Vagina (tissue), 2 donors: ENCODE measurements around the gene CFAP46. TPM values are rescaled to one million over a fixed set of nuclear protein-coding genes. Genes with fewer than 3 reads are reported as not detected.

Experiments
- DNase-seq, 2 donors: peaks; one replicate each; pipeline ENCODE4 v3.0.0-alpha.2; 2017; ENCODE audit errors: extremely low spot score in 2 of 2
- H3K27ac ChIP-seq: fragments of 200-600 bp; sonication (generic); one replicate; pipeline ENCODE4 v1.5.1; 2019
- H3K27me3 ChIP-seq: fragments of 200-600 bp; sonication (generic); one replicate; pipeline ENCODE4 v1.5.1; 2019
- H3K36me3 ChIP-seq, 2 donors: fragments of 200-600 bp; sonication (generic); one replicate each; pipeline ENCODE4 v1.5.1; 2017 to 2019
- H3K4me1 ChIP-seq: fragments of 200-600 bp; sonication (generic); one replicate; pipeline ENCODE4 v1.5.1; 2019
- H3K4me3 ChIP-seq, 2 donors: fragments of 200-600 bp; sonication (generic); 1 replicate in 1 of 2; 2 replicates in 1 of 2; pipeline ENCODE4 v1.5.1; 2016 to 2019
- H3K9me3 ChIP-seq: fragments of 200-600 bp; sonication (generic); one replicate; pipeline ENCODE4 v1.5.1; 2019
- POLR2A ChIP-seq, 2 donors: fragments of 450-650 bp; IDR thresholded peaks; one replicate each; pipeline ENCODE4 v1.6.1; 2017; ENCODE audit warnings: antibody characterized with exemption in 2 of 2, mild to moderate bottlenecking in 2 of 2, moderate library complexity in 2 of 2
- POLR2AphosphoS5 ChIP-seq, 2 donors: sonication (generic); formaldehyde crosslinking; IDR thresholded peaks; one replicate each; pipeline ENCODE4 v1.9.0; 2017; ENCODE audit warnings: antibody characterized with exemption in 2 of 2, mild to moderate bottlenecking in 2 of 2, low read depth in 1 of 2; ENCODE audit not compliant: insufficient read depth in 1 of 2
- intact Hi-C: fragments of 100-400 bp; cut with DNase I; formaldehyde crosslinking; loops from one replicate; pipeline ENCODE4 v1.15.1; 2023
- total RNA-seq: library from RNA; depleted of rRNA; stranded (reverse); fragments of >200 nt; gene quantifications from one replicate; pipeline ENCODE4 v1.2.3, GENCODE V29; 2016
- TF ChIP-seq, protein P1 (sequence below), 3 experiments: fragments of 450-650 bp in 2 of 3; fragments of 200-600 bp in 1 of 3; sonication (generic) in 1 of 3; IDR thresholded peaks; one replicate each; pipeline ENCODE4 v1.5.1; 2017 to 2019; ENCODE audit warnings: antibody characterized with exemption in 3 of 3, mild to moderate bottlenecking in 2 of 3, moderate library complexity in 2 of 3

The CFAP46 gene
- total RNA-seq, 1 donor from 2014 or later, result not detected

GRCh38 chr10:132960071-132960472, 17.7 kb upstream of the CFAP46 start:
- Histone ChIP-seq H3K27me3 (no peaks in the 10 kb centered on the region), H3K36me3 (no peaks in the 10 kb centered on the region), H3K4me1 (peaks cover 14% of the 10 kb centered on the region), H3K4me3 (no peak overlapping the region), H3K9me3 (no peaks in the 10 kb centered on the region), H3K27ac (no peak overlapping the region)
- intact Hi-C loops, result no loop called here
- TF ChIP-seq POLR2AphosphoS5 (IDR thresholded peaks at IDR 0.05; ENCODE audit: insufficient read depth in 1 of 2, low read depth in 1 of 2) (no peak), POLR2A (IDR thresholded peaks at IDR 0.05) (no peak)
- TF ChIP-seq, protein P1, sequence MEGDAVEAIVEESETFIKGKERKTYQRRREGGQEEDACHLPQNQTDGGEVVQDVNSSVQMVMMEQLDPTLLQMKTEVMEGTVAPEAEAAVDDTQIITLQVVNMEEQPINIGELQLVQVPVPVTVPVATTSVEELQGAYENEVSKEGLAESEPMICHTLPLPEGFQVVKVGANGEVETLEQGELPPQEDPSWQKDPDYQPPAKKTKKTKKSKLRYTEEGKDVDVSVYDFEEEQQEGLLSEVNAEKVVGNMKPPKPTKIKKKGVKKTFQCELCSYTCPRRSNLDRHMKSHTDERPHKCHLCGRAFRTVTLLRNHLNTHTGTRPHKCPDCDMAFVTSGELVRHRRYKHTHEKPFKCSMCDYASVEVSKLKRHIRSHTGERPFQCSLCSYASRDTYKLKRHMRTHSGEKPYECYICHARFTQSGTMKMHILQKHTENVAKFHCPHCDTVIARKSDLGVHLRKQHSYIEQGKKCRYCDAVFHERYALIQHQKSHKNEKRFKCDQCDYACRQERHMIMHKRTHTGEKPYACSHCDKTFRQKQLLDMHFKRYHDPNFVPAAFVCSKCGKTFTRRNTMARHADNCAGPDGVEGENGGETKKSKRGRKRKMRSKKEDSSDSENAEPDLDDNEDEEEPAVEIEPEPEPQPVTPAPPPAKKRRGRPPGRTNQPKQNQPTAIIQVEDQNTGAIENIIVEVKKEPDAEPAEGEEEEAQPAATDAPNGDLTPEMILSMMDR (IDR thresholded peaks at IDR 0.05), result no peak
- no peak for DNase-seq

DNA sequence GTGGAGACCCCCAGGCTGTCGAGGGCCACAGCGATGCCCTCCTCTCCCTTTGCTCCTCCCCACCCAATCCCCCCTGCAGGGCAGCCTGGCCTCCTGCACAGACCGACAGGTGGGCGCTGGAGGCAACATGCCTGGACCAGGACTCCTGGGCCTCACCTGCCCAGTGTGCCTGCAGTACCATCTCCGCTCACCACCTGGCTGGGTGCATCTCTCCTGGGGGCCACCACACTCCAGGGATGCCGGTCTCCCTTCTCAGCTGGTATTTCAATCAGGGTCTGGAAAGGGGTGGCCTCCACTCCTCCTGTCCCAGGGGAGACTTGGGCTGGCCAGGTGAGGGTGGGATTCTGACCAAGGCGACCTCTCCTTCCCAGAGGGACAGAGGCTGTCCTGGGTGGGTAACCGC, 17.2 kb upstream of the CFAP46 start:
- Histone ChIP-seq H3K27ac (no peak overlapping the region), H3K9me3 (no peaks in the 10 kb centered on the region), H3K27me3 (no peaks in the 10 kb centered on the region), H3K4me3 (no peak overlapping the region), H3K36me3 (no peaks in the 10 kb centered on the region), H3K4me1 (peaks cover 14% of the 10 kb centered on the region)
- DNase-seq, result no peak
- TF ChIP-seq, protein P1 (IDR thresholded peaks at IDR 0.05), result no peak
- no peak for TF ChIP-seq POLR2A (IDR thresholded peaks at IDR 0.05)
- TF ChIP-seq POLR2AphosphoS5 (IDR thresholded peaks at IDR 0.05; ENCODE audit: insufficient read depth in 1 of 2, low read depth in 1 of 2), result no peak
- intact Hi-C loops, result no loop called here

GRCh38 chr10:132958883-132959558, 16.7 kb upstream of the CFAP46 start:
- H3K4me1 ChIP-seq, result peaks cover 14% of the 10 kb centered on the region
- H3K9me3 ChIP-seq, result no peaks in the 10 kb centered on the region
- H3K4me3 ChIP-seq, result no peak overlapping the region
- H3K36me3 ChIP-seq, result no peaks in the 10 kb centered on the region
- H3K27ac ChIP-seq, result no peak overlapping the region
- intact Hi-C loops, result no loop called here
- no peak for DNase-seq
- H3K27me3 ChIP-seq, result no peaks in the 10 kb centered on the region
- TF ChIP-seq, protein P1 (IDR thresholded peaks at IDR 0.05), result no peak
- TF ChIP-seq POLR2A (IDR thresholded peaks at IDR 0.05), result no peak
- no peak for TF ChIP-seq POLR2AphosphoS5 (IDR thresholded peaks at IDR 0.05; ENCODE audit: insufficient read depth in 1 of 2, low read depth in 1 of 2)

DNA sequence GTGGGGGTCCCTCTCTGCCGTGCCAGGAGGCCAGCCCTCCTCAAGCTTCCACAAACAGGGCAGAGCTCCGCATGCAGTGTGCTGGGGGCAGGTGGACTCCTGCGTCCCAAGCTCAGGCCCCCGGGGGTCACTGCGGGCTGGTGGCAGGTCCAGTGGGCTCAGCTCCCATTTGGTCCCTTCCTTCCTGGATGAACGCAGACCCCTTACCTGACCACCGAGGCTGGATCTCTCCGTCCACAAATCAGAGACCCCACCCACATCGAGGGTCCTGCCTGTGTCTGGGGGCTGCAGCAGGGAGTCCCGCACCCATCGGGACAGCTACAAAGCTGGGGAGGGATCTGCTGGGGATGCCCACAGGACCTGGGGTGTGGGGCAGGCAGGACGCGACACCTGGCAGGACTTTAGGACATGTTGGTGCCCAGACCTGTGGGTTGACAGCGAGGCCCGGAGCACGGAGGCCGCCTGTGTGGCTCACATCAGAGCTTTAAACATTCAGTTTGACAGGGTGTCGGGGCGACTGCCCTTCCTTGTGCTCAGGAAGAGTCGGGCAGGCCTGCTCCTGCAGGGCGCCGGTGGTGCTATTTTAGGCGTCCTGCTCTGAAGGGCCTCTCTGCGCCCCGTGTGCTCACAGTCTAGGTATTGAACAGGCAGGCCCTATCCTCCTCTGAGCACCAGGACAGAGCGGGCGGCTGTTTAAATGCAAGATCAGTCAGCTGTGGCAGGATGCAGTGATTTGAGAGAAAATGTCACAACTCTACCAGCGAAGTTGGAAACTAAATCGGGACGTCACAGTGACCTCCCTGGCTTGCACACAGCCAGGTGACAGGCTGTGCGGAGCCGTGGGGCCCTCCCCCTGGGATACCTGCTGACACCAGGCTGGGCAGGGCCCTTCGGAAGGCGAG, 15.9 kb upstream of the CFAP46 start:
- H3K27ac ChIP-seq, result no peak overlapping the region
- DNase-seq, result no peak
- H3K27me3 ChIP-seq, result no peaks in the 10 kb centered on the region
- H3K4me3 ChIP-seq, result no peak overlapping the region
- intact Hi-C loops, result no loop called here
- H3K36me3 ChIP-seq, result no peaks in the 10 kb centered on the region
- TF ChIP-seq POLR2A (IDR thresholded peaks at IDR 0.05), result no peak
- TF ChIP-seq, protein P1 (IDR thresholded peaks at IDR 0.05), result no peak
- TF ChIP-seq POLR2AphosphoS5 (IDR thresholded peaks at IDR 0.05; ENCODE audit: insufficient read depth in 1 of 2, low read depth in 1 of 2), result no peak
- H3K4me1 ChIP-seq, result peaks cover 14% of the 10 kb centered on the region
- no peaks in the 10 kb centered on the region for H3K9me3 ChIP-seq
